HG02884 (cell line): Measurements from ENCODE around the gene PCNX2.
A peak's percentile ranks its signal among the peaks of the same experiment; 100 is the strongest.

Source experiments
- ATAC-seq: cut with Tn5 transposase; IDR thresholded peaks from one replicate; pipeline ENCODE4 v1.9.1; 2021; ENCODE audit warnings: mild to moderate bottlenecking, moderate library complexity; ENCODE audit not compliant: unreplicated experiment

Gene PCNX2

DNA sequence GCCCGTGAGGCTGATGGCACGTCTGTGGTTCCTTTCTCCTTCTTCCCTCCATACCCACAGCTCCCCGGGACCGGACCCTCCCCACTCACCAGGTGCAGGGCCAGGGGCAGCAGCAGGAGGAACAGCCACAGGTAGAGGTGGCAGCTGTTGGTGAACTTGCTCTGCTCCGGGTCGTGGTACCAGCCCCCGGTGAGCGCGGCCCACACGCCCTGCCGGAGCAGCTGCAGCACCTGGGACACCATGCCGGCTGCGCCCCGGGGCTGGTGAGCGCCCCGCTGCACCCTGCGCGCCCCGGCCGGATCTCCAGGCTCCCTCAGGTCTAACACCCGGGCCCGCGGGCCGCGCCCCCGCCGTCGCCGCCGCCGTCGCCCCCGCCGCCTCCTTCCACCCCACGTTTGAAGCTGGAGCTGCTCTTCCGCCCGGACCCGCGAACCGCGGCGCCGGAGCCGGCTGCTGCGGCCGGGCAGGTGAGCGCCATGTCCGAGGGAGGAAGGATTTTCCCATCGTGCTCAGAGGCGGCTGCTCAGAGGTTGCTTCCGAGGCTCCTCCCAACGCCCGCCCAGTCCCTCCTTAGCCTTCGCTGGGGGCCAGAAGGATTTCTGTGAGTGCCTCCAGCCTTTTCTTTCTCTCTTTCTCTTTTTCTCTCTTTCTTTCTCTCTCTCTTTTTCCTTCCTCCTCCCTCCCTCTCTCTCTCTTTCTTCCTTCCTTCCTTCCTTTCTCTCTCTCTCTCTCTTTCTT is at the start of gene PCNX2:
PCNX2 (minus strand) TSS at position 489 of the 738 bp plus-strand sequence; CDS start at position 242, 247 bp downstream.
- peak; percentile 92 for ATAC-seq

DNA sequence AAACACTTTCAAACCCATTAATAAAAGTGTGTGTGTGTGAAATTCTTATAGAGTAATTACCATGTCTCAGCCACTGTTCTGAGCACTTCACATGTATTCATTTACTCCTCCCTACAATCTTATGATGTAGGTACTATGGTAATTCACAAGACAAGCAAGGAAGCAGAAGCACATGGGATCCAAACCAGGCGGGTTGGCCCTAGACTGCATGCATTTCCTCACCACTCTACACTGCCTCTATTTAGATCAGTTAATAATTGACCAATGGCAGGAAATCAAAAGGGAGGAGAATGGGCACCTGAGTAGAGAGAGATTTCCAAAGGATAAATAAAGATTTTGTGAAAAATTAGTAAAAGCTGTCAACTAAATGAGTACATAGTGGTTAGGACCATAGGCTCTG is 47.7 kb upstream of the PCNX2 start:
- no peak for ATAC-seq

DNA sequence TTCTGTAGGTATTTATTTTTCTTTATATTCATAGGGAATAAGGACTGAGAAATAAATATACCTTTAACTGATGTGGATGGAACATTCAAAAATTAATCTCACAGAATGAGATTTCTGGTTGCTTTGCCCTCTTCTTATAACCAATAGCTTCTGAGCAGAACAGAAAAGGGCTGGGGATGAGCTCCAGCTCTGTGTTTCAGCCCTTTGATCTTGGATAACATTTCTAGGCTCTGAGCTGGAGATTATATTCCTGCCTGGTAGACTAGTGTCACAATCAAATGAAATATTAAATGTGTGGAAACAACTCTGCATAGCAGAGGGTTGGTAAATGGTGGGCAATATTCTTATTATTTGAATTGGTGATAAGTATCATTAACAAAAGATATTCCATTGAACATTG is 46.6 kb upstream of the PCNX2 start:
- no peak for ATAC-seq

- ATAC-seq = no peak
Observed at GRCh38 chr1:233340966-233341516, 45.5 kb upstream of the PCNX2 start.

- ATAC-seq = no peak
Observed at GRCh38 chr1:233340031-233340555, 44.6 kb upstream of the PCNX2 start.

GRCh38 chr1:233338102-233338501 is 42.6 kb upstream of the PCNX2 start:
- ATAC-seq = no peak

DNA sequence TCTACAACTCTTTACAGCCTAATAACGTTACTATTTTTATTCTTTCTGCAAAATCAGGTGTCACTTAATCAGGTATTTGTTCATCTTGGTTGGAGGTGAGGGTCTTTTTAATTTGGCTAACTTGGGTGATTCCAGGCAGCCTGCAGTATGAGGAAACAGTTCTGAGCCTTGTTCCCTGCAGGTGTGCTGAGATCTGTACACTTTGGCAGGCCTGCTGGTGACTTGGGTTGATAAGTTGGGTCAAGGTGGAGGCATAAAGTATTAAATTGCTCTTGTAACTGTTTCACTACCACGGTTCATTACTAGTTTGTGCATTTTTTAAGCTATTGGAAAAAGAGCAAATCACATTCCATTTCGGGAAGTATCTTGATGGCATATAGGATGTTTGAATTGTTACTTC is 42.0 kb upstream of the PCNX2 start:
- ATAC-seq = no peak

- no peak for ATAC-seq
Observed at GRCh38 chr1:233336554-233337456, 41.3 kb upstream of the PCNX2 start.

GRCh38 chr1:233334092-233334491 is 38.6 kb upstream of the PCNX2 start:
- no peak for ATAC-seq

DNA sequence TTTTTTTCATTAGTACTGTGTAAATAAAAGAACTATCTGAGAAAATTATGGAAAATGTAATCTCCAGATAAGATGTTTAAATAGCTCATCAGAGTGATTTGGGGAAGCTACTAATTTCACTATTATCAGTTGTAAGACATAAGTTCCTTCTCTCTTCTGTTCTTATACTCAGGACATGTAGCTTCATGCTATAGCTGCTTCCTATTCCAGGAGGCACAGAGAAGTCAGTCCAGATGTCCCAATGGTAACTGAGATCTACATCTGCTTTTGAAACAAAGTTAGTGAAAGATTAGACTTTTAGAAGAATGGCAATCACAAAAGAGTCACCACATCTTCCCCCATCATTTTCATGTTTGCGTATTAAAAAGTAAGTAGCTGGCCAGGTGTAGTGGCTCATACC is 37.6 kb upstream of the PCNX2 start:
- ATAC-seq = no peak

DNA sequence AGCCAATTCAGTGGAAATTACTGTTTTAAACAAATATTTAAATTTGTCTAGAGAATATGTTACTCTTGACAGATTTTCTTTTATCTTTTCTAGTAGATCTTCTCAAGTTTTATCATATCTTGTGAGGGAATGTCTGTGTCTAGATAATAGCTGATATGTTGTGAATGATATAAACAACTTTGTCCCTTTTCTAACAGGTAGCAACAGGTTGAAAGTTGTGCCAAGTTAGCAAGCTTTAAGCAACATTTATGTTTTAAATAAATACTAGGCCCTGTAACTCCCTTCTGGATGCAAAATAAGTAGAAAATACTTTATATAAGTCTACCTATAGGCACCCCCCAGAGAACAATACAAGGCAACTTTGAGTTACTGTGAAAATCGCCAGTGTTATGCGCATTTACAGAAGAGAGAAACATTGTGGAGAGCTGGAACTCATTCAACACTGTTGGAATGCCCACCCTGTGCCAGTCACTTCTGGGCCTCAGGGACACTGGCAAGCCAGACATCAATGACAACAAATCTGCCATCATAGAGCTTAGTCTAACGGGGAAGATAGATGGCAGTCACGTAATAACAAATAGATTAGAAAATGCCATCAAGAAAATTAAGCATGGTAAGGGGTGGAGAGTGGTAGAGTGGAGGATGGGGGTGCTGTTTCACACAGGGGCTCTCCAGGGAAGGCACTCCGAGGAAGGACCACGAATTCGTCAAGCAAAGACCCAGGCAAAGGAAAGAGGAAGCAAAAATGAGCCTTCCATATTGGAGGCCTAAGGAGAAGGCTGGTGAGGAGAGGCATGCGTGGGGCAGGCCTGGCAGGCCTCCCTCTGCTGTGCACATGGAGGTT is 36.4 kb upstream of the PCNX2 start:
- ATAC-seq = no peak

DNA sequence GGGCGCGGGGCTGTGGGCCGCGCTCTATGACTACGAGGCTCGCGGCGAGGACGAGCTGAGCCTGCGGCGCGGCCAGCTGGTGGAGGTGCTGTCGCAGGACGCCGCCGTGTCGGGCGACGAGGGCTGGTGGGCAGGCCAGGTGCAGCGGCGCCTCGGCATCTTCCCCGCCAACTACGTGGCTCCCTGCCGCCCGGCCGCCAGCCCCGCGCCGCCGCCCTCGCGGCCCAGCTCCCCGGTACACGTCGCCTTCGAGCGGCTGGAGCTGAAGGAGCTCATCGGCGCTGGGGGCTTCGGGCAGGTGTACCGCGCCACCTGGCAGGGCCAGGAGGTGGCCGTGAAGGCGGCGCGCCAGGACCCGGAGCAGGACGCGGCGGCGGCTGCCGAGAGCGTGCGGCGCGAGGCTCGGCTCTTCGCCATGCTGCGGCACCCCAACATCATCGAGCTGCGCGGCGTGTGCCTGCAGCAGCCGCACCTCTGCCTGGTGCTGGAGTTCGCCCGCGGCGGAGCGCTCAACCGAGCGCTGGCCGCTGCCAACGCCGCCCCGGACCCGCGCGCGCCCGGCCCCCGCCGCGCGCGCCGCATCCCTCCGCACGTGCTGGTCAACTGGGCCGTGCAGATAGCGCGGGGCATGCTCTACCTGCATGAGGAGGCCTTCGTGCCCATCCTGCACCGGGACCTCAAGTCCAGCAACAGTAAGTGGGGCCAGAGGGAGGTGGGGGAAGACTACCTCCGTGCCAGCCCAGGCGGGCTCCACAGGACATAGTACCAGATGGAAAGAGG is 32.8 kb upstream of the PCNX2 start:
- peak; percentile 26 for ATAC-seq

DNA sequence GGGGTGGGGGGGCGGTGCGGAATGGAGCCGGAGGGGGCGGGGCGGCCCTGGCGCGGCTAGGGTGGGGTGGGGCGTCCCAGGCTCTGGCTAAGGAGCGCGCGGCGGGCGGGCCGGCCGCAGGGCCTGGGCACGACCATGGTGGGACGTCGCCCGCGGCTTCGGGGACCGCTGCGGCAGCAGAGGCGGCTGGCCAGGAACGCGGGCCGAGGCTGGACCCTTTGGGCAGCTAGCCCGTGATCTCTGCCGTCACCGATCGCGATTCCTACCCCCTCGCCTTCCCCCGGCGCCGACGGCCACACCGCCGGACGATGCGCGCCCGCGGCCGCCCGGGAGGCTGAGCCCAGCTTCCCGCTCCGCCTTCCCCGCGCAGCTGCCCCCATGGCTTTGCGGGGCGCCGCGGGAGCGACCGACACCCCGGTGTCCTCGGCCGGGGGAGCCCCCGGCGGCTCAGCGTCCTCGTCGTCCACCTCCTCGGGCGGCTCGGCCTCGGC is 32.2 kb upstream of the PCNX2 start, which contains the start of gene MAP3K21:
MAP3K21 (plus strand) TSS at position 74 of the 491 bp plus-strand sequence; CDS start at position 379, 305 bp downstream.
- peak; percentile 44 for ATAC-seq

- peak; percentile 70 for ATAC-seq
Observed at GRCh38 chr1:233326811-233327650, 31.5 kb upstream of the PCNX2 start.

DNA sequence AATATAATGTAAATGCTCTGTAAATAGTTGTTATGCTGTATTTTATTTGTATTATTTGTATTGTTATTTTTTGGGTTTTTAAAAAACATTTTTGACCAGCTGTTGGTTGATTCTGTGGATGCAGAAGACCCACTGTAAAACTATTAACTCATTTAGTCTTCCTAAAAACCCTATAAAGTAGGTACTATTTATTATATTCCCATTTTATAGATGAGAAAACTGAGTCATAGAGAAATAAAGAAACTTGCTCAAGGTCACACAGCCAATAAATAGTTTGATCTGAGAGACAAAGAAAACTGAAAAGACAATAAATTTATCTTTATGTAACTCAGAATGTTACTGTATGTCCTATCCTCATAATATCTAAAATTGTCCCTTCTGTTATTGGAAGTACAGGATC is 30.8 kb upstream of the PCNX2 start:
- ATAC-seq = no peak

DNA sequence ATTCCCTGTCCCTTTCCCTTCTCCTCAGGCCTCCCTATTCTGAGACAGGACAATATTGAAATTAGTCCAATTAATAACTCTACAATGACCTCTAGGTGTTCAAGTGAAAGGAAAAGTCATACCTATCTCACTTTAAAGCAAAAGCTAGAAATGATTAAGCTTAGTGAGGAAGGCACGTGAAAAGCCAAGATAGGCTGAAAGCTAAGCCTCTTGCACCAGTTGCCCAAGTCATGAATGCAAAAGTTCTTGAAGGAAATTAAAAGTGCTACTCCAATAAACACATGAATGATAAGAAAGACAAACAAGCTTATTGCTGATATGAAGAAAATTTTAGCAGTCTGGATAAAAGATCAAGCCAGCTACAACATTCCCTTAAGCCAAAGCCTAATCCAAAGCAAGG is 28.2 kb upstream of the PCNX2 start:
- no peak for ATAC-seq

DNA sequence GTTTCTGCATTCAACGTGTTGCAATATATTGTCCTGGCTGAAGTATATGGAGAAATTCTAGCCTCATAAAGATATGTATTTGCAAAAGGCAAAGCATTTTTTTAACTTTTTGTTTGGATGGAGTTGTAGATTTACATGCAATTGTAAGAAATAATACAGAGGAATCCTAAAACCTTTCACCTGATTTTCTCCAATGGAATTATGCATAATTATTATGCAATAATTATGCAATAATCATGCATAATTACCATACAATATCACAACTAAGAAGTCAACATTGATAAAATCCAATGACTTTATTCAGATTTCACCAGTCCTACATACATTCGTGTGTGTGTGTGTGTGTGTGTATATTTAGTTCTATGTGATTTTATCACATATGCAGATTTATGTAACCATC is 24.5 kb upstream of the PCNX2 start:
- ATAC-seq = no peak

DNA sequence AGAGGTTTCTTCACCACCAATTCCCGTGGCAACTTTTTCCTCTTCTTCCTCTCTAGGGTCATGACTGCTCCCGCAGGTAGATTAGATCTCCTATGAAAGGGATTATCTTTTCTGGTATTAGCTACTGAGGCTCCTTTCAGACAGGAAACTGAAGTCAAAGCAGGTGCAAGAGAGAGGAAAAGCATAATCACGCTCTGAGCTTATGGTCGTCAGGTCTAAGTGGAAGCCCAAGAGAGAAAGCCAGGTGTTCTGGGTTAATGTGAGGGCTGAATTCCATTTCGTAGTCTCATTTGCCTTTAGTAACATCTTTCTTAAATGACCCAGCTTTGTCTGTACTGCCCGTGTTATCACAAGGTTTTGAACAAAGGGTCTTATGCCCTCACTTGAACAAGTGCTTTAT is 23.7 kb upstream of the PCNX2 start:
- no peak for ATAC-seq

GRCh38 chr1:233316473-233316872 is 20.9 kb upstream of the PCNX2 start:
- no peak for ATAC-seq
